ENCODE results near the gene DCUN1D3.

The DCUN1D3 gene

GRCh38 chr16:20899071-20899470 lies 1.1 kb downstream of the DCUN1D3 start:
- Histone ChIP-seq H3K4me3 (ENCODE audit: low read length) (peak overlapping the region; percentile 97), H3K9ac (ENCODE audit: low read length) (no peak overlapping the region), H3K27ac (ENCODE audit: low read depth, low read length) (peak overlapping the region; percentile 95), H3K27me3 (ENCODE audit: control insufficient read depth, insufficient read depth, low read length) (no peaks in the 10 kb centered on the region), H3K4me1 (ENCODE audit: control insufficient read depth, insufficient read depth, low read length) (peaks cover 22% of the 10 kb centered on the region), H3K36me3 (ENCODE audit: control insufficient read depth, insufficient read depth, low read length) (no peaks in the 10 kb centered on the region)

DNA sequence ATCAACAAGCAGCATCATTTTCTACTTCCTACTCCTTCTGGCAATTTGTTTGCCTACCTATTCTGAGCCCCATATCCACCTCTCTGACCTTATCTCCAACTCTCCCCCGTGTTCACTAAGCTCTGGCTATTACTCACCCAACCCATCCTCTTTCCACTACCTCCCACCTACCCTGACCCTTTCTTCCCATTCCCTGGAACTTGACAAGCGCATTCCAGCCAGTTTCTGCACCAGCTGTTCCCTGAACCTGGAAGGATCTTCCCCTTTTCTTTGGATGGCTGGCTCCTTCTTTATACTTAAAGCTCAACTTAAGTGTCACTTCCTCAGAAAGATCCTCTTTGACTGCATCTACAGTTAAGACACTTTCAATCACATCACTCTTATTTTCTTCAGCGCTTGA lies 2.2 kb downstream of the DCUN1D3 start:
- no peak overlapping the region for H3K9ac ChIP-seq (ENCODE audit: low read length)
- H3K36me3 ChIP-seq (ENCODE audit: control insufficient read depth, insufficient read depth, low read length): no peaks in the 10 kb centered on the region
- no peaks in the 10 kb centered on the region for H3K27me3 ChIP-seq (ENCODE audit: control insufficient read depth, insufficient read depth, low read length)
- no peak overlapping the region for H3K27ac ChIP-seq (ENCODE audit: low read depth, low read length)
- H3K4me3 ChIP-seq (ENCODE audit: low read length): no peak overlapping the region
- peaks cover 14% of the 10 kb centered on the region for H3K4me1 ChIP-seq (ENCODE audit: control insufficient read depth, insufficient read depth, low read length)

DNA sequence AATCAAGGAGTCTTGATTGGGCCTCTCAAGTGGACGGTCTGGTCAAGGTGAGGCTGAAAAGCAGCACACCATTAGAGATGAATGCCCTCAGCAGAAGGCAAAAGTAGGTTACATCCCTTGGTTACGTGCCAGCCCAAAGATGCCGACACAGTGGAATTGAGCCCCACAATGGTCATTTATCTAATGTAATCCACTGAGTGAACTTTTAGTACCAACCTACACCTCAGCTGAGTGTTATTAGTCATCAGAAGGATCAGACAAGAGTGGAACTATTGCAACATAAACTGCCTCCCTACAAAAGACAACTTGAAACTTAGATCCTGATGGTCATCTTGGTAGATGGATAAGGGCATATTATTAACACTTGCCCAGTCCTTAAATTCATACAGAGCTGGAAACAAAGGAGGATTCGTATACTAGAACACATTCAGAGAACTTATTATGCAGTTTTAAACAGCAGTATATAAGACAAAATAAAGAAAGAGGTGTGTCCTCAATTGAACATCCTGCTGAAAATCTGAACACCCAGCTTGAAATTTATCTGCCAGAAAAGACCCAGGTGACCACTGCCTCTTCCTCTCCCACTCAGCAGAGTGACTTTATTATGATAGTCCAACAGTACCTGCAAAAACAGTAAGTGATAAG lies 2.8 kb downstream of the DCUN1D3 start:
- peaks cover 14% of the 10 kb centered on the region for H3K4me1 ChIP-seq (ENCODE audit: control insufficient read depth, insufficient read depth, low read length)
- H3K4me3 ChIP-seq (ENCODE audit: low read length): no peak overlapping the region

DNA sequence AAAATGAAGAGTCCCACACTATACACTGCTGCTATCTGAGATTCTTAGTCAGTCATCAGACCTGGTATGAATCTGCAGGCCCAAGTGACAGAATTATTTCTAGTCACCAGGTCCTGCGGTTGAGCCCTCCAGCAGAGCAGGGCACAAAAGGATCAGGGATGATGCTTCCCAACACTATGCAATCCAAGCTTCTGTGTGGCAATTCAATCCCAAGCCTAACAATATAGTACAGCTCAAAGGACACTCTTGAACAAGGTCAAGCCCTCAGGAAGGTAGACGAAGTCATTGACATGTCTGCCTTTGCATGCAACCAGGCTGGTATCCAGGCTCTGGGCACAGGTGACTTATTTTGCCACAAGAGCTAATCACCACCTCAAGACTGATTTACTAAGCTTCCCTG lies 5.8 kb downstream of the DCUN1D3 start:
- Histone ChIP-seq H3K27ac (ENCODE audit: low read depth, low read length) (no peak overlapping the region), H3K4me3 (ENCODE audit: low read length) (no peak overlapping the region), H3K36me3 (ENCODE audit: control insufficient read depth, insufficient read depth, low read length) (no peaks in the 10 kb centered on the region)

More for the DNA sequence above, 2.8 kb downstream of the DCUN1D3 start:
- Histone ChIP-seq H3K36me3 (ENCODE audit: control insufficient read depth, insufficient read depth, low read length) (no peaks in the 10 kb centered on the region), H3K27me3 (ENCODE audit: control insufficient read depth, insufficient read depth, low read length) (no peaks in the 10 kb centered on the region), H3K27ac (ENCODE audit: low read depth, low read length) (no peak overlapping the region), H3K9ac (ENCODE audit: low read length) (no peak overlapping the region)

GRCh38 chr16:20889625-20890275 lies 10.4 kb downstream of the DCUN1D3 start:
- no peaks in the 10 kb centered on the region for H3K27me3 ChIP-seq (ENCODE audit: control insufficient read depth, insufficient read depth, low read length)
- H3K36me3 ChIP-seq (ENCODE audit: control insufficient read depth, insufficient read depth, low read length): no peaks in the 10 kb centered on the region
- H3K9ac ChIP-seq (ENCODE audit: low read length): no peak overlapping the region
- H3K4me1 ChIP-seq (ENCODE audit: control insufficient read depth, insufficient read depth, low read length): peaks cover 3% of the 10 kb centered on the region
- H3K27ac ChIP-seq (ENCODE audit: low read depth, low read length): no peak overlapping the region
- H3K4me3 ChIP-seq (ENCODE audit: low read length): no peak overlapping the region

More for the DNA sequence above, 5.8 kb downstream of the DCUN1D3 start:
- Histone ChIP-seq H3K27me3 (ENCODE audit: control insufficient read depth, insufficient read depth, low read length) (no peaks in the 10 kb centered on the region), H3K4me1 (ENCODE audit: control insufficient read depth, insufficient read depth, low read length) (peaks cover 8% of the 10 kb centered on the region), H3K9ac (ENCODE audit: low read length) (no peak overlapping the region)

DNA sequence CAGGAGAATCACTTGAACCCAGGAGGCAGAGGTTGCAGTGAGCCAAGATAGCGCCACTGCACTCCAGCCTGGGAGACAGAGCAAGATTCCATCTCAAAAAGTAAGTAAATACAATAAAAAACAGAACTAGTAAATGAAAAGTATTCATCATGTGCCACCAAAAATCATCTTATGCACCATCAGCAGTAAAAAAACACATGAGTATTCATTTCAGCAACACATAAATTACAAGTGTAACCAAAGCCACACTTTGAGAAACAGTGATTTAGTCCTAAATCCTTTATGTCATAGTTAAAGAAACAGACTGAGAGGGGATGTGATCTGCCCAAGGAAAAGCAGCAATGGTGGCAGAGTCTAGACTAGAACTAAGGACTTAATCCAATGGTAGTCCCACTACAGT lies 13.0 kb downstream of the DCUN1D3 start:
- H3K4me3 ChIP-seq (ENCODE audit: low read length): no peak overlapping the region
- H3K36me3 ChIP-seq (ENCODE audit: control insufficient read depth, insufficient read depth, low read length): no peaks in the 10 kb centered on the region
- peaks cover 5% of the 10 kb centered on the region for H3K4me1 ChIP-seq (ENCODE audit: control insufficient read depth, insufficient read depth, low read length)
- H3K9ac ChIP-seq (ENCODE audit: low read length): no peak overlapping the region
- no peaks in the 10 kb centered on the region for H3K27me3 ChIP-seq (ENCODE audit: control insufficient read depth, insufficient read depth, low read length)
- no peak overlapping the region for H3K27ac ChIP-seq (ENCODE audit: low read depth, low read length)

DNA sequence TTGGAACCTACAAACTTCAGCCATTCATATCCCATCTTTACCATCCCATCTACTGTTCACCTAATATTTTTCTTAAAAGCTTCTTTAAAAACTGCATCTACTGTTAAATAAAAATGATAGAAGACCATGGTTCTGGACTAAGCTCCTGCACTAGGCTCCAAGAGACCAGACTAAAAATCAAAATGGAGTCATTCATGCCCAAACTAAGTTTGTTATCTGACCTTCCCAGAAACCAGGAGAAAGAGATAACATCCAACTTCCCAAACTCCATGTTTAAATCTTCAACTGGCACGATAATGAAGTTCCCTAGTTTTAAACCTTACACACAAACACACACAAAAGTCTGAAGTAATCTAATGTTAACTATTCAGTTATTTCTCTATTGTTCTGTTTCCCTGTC lies 13.8 kb downstream of the DCUN1D3 start:
- Histone ChIP-seq H3K36me3 (ENCODE audit: control insufficient read depth, insufficient read depth, low read length) (no peaks in the 10 kb centered on the region), H3K27ac (ENCODE audit: low read depth, low read length) (no peak overlapping the region), H3K4me1 (ENCODE audit: control insufficient read depth, insufficient read depth, low read length) (peaks cover 6% of the 10 kb centered on the region), H3K4me3 (ENCODE audit: low read length) (no peak overlapping the region), H3K27me3 (ENCODE audit: control insufficient read depth, insufficient read depth, low read length) (no peaks in the 10 kb centered on the region), H3K9ac (ENCODE audit: low read length) (no peak overlapping the region)

DNA sequence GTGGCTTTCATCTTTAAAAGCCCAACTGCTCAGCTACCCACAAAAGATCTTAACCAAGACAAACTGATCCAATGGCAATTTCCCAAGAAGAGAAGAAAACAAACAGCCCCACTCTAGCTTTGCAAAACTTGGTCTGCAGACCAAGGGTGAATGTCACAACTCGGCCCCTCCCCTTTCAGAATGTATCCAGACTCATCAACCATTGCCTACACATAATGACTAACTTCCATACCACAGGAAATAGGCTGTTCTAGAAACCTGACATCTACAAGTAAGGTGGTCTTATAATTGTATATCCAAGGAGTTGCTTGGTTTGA lies 16.0 kb downstream of the DCUN1D3 start:
- H3K4me3 ChIP-seq (ENCODE audit: low read length): no peak overlapping the region
- no peaks in the 10 kb centered on the region for H3K36me3 ChIP-seq (ENCODE audit: control insufficient read depth, insufficient read depth, low read length)
- H3K27ac ChIP-seq (ENCODE audit: low read depth, low read length): no peak overlapping the region
- peaks cover 23% of the 10 kb centered on the region for H3K4me1 ChIP-seq (ENCODE audit: control insufficient read depth, insufficient read depth, low read length)
- no peak overlapping the region for H3K9ac ChIP-seq (ENCODE audit: low read length)
- H3K27me3 ChIP-seq (ENCODE audit: control insufficient read depth, insufficient read depth, low read length): no peaks in the 10 kb centered on the region

- Histone ChIP-seq H3K4me3 (ENCODE audit: low read length) (no peak overlapping the region), H3K27me3 (ENCODE audit: control insufficient read depth, insufficient read depth, low read length) (no peaks in the 10 kb centered on the region), H3K27ac (ENCODE audit: low read depth, low read length) (no peak overlapping the region), H3K4me1 (ENCODE audit: control insufficient read depth, insufficient read depth, low read length) (peaks cover 24% of the 10 kb centered on the region), H3K9ac (ENCODE audit: low read length) (no peak overlapping the region), H3K36me3 (ENCODE audit: control insufficient read depth, insufficient read depth, low read length) (no peaks in the 10 kb centered on the region)
Observed at GRCh38 chr16:20883554-20884239, 16.5 kb downstream of the DCUN1D3 start.

DNA sequence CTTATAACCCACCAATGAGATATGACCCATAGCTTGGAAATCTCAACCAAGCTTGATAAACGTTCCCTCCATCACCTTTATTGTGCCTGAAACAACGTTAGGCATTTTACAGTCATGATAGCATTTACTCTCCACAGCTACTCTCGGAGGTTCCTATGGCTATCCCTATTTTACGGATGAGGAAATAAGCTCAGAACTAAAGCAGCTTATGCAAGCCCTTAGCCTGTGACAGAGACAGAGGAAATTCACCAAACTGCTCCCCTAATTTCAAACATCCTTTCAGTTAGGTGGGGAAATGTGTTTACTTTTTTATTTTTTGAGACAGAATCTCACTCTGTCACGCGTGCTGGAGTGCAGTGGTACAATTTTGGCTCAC lies 18.7 kb downstream of the DCUN1D3 start:
- Histone ChIP-seq H3K9ac (ENCODE audit: low read length) (no peak overlapping the region), H3K4me3 (ENCODE audit: low read length) (peak overlapping the region; percentile 3), H3K27me3 (ENCODE audit: control insufficient read depth, insufficient read depth, low read length) (no peaks in the 10 kb centered on the region), H3K27ac (ENCODE audit: low read depth, low read length) (no peak overlapping the region), H3K36me3 (ENCODE audit: control insufficient read depth, insufficient read depth, low read length) (no peaks in the 10 kb centered on the region), H3K4me1 (ENCODE audit: control insufficient read depth, insufficient read depth, low read length) (peaks cover 21% of the 10 kb centered on the region)

GRCh38 chr16:20880867-20881502 lies 19.2 kb downstream of the DCUN1D3 start:
- Histone ChIP-seq H3K4me3 (ENCODE audit: low read length) (peak overlapping the region; percentile 3), H3K36me3 (ENCODE audit: control insufficient read depth, insufficient read depth, low read length) (no peaks in the 10 kb centered on the region), H3K9ac (ENCODE audit: low read length) (no peak overlapping the region), H3K27me3 (ENCODE audit: control insufficient read depth, insufficient read depth, low read length) (no peaks in the 10 kb centered on the region), H3K4me1 (ENCODE audit: control insufficient read depth, insufficient read depth, low read length) (peaks cover 21% of the 10 kb centered on the region), H3K27ac (ENCODE audit: low read depth, low read length) (no peak overlapping the region)

DNA sequence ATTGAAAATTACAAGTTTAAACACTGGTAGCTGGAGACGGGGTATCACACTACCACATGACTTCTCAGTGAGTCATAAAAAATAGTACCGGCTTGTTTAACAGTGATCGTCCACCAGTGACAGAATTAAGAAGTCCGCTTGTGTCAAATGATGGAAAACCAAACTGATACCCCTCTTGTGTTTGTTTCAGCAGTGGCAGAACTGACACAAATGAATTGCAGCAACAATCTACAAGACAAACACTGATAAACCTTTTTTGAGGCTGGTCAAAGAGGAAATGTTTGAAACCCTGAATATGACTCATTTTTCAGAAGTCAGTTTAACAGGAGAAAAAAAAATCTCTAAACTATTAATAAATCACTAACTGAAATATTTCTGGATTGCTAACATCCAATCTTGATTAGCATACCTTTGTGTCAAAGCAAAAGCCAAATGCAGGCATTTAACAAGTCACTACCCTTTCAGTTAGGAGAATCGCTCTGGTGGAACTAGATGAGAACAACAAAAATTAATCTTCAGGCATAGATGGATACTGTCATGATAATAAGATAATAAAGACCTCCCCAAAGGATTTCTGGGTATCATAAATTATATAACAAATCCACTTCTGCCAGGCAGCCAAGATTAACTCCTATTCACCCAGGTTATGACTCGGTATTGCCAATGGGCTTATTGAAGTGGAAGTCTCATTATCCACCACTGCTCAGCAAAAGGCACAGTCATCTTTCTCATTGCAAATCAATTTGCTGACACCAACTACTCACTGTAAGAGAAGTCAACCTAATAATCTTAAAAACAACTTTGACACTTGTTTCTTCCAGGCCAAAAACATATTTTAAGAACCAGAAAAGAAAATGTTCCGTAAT lies 20.8 kb downstream of the DCUN1D3 start:
- Histone ChIP-seq H3K9ac (ENCODE audit: low read length) (no peak overlapping the region), H3K36me3 (ENCODE audit: control insufficient read depth, insufficient read depth, low read length) (no peaks in the 10 kb centered on the region), H3K27ac (ENCODE audit: low read depth, low read length) (no peak overlapping the region), H3K27me3 (ENCODE audit: control insufficient read depth, insufficient read depth, low read length) (no peaks in the 10 kb centered on the region), H3K4me1 (ENCODE audit: control insufficient read depth, insufficient read depth, low read length) (peaks cover 21% of the 10 kb centered on the region), H3K4me3 (ENCODE audit: low read length) (peak overlapping the region; percentile 7)
